Ureter (tissue), 1 donor: ENCODE data around the gene PCAT6. TPM values are rescaled to one million over a fixed set of nuclear protein-coding genes. Genes with fewer than 3 reads are reported as not detected.
"Not testable (repeated sequence)": the region's sequence is repeated elsewhere in the genome, so short reads cannot be mapped to it uniquely, and the experiment has no call there.

Source experiments
- DNase-seq: peaks from one replicate; pipeline ENCODE4 v3.0.0-alpha.2; 2020; ENCODE audit warnings: low spot score
- total RNA-seq: library from RNA; stranded (reverse); gene quantifications from one replicate; pipeline ENCODE4 v1.2.4, GENCODE V29; 2023
- donor health status: DM: yes; HTN: yes; CAD: no.

The PCAT6 gene
- 2.6 TPM for total RNA-seq

DNA sequence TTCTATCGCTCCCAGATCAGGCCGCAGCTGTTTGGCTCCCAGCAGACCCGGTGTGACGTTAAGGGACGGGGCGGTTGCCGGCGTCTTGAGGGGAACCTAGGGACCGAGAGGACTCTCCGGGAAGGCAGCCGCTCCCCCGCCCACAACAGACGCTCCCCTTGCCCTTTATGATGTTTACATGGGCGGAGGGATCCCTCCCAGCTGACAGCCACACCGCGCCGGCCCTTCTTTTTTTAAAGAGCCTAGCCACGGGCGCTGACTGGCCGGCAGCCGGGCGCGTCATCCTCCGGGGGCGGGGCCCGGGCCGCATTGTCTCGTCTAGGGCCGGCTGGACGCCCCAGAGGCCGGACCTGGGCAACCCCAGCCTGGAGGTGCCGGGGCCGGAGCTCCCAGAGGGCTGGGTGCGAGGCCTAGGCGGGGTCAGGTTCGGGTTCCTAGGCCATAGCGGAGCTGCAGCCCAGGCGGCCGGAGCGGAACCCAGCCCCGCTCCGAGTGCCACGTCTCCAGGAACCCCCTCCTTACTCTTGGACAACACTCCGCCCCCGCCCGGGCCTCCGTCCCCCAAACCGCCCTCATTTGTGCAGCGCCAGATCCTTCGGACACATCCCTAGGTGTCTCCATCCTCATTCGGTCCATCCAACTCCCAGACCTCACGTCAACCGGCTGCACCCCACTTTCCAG lies at the start of gene PCAT6:
Gene PCAT6 (plus strand): TSS at position 340 of the 681 bp plus-strand sequence.
- DNase-seq = peak; percentile 96

DNA sequence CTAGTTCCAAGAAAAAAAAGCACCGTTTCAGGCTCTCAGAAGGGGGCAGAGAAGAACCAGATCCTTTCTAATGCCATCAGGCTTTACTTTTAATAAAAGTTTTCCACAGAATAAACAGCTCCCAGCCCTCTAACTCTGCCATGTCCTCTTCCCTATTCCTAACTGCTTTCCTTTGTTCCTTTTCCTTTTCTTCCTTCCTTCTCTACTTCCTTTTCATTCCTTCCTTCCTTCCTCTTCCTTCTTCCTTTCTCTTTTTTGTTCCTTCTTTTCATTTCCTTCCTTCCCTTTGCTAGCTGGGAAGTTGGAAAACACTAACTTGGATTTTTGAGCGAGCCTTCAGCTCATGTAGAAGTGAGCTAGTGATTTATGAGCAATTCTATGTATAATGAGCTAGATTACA lies 48.7 kb upstream of the PCAT6 start:
- DNase-seq = no peak

DNA sequence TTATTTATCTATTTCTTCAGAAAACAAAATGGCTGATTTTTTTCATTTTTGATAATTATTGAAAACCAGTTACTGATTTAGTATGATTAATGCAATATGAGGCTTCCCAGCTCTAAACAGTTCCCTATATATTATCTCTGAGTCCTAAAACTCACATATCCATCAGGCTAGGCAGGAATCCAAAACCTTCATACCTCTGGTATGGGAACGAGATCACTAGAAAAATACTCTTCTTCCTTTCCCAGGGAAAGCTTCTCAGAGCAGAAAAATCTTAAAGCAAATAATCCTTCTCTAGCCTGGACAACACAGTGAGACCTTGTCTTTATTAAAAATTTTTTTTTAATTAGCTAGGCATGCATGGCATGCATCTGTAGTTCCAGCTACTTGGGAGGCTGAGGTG lies 45.0 kb upstream of the PCAT6 start:
- DNase-seq = no peak

DNA sequence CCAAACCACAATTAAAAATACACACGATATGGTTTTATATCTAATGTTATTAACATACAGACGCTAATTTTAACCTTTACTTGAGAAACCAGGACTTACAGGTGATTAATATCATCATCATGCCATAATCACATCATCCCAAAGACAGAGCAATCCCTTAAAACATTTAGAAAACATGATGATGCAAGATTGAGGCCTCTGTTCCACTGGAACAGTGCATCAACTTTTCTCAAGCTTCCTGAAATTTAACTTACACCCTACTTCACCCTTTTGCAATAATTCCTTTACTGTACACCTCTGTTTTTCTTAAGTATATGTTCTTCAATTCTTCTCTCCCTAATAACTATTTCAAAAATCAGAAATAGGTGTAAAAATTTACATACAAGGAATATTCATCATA lies 40.6 kb upstream of the PCAT6 start:
- no peak for DNase-seq

DNA sequence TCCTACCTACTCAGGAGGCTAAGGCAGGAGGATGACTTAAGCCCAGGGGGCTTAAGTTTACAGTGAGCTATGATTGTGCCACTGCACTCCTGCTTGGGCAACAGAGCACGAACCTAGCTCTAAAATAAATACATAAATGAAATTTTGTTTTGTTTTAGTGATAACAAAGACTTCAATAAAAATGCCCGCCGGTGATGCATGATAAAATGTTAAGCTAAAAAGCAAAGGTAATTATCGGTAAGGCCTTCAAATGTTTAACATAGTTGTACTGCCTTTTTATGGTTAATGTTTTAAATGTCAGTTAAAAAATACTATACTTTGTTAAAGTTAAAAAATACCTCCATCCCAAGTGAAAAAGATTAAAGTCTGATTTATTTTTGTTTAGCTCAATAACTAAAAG lies 29.6 kb upstream of the PCAT6 start:
- no peak for DNase-seq

DNA sequence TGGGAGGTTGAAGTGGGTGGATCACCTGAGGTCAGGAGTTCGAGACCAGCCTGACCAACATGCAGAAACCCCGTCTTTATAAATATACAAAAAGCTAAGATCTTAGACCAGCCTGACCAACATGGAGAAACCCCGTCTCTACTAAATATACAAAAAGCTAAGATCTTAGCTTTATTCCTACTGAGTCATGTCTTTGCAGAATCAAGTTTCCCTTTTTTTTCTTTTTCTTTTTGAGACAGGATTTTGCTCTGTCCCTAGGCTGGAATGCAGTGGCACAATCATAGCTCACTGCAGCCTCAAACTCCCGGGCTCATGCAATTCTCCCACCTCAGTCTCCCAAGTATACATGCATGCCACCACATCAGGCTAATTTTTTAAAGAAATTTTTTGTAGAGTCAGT lies 23.9 kb upstream of the PCAT6 start:
- no peak for DNase-seq

DNA sequence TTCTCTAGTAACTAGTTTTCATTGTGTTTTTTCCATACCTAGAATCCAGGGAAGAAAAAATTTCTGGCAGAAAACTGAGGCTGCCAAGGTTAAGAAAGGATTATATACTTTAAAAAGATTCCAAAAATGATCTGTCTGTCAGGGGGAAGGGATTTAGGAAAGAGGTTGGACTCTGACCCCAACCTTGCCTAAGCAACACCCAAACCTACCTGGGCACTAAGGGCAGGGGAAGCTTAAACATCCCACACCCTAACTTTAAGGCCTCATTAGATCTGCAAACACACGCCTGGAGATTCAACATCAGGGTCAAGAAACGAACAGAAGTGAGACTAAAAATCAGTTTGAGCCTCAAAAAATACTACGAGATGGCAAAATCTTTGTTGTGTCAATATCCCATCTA lies 22.0 kb upstream of the PCAT6 start:
- DNase-seq = no peak

DNA sequence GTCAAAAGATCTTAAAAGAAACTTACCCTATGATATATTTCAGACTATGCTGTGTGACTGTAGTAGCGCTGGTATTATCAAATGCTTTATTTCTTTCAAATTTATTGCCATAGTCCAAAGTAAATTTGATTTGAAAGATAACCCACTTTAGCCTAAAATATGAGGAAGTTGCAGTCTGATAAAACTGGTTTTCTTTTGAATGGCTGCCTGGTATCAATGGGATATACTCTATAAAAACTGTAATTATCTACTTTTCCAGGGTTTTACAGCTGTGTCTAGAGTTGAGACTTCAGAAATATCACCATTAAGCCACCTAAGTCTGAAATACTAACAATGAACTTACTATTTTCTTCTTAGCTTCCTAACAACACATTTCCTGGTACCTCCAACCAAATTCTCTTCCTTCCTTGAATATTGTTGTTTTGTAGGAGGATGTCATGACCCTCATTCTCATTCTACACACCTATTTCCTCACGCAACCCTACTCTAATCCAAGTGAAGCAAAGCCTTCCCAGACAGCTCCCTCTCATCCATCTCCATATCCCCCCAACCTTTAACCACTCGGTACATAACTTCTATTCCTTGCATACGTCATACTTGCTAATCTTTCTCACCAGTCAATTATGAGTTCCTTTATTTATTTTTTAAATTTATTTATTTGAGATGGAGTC lies 19.5 kb upstream of the PCAT6 start:
- DNase-seq = no peak

DNA sequence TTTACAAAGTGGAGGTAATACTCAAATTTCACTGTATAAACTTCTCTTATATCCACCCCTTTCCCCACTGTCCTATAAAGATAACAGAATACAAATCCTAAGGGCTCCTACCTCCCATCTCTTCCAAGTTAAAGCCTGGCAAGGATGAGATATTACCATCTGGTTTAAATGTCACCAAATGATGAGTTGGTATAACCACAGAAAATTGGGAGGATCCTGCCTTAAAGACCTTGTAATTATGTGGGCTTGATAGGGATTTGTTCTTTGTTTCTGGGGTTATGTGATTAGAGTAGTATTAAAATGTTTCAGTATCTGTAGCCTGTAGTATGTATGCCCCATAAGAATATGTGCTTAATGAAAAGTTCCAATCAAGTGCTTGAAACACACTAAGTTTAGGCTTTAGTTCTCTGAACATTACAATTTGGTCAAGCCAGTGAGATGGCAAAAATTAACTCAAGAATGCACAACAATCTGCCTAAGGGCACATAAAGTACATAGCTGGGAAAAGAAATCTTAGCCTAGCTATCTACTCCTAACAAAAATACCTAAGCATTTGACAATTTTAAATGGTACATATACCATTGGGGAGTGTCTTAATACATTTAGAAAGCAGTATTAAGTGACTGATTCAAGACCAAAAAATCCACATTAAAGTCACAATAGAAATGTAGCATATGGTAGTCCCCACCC lies 16.6 kb upstream of the PCAT6 start:
- no peak for DNase-seq

DNA sequence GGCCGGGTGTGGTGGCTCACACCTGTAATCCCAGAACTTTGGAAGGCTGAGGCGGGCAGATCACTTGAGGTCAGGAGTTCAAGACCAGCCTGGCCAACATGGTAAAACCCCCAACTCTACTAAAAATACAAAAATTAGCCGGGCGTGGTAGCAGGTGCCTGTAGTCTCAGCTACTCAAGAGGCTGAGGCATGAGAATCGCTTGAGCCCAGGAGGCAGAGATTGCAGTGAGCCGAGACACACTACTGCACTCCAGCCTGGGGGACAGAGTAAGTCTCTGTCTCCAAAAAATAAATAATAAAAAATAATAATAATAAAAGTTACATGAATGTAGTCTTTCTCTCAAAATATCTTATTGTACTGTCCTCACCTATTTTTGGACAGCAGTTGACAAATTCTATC lies 15.8 kb upstream of the PCAT6 start:
- DNase-seq = not testable (repeated sequence)

DNA sequence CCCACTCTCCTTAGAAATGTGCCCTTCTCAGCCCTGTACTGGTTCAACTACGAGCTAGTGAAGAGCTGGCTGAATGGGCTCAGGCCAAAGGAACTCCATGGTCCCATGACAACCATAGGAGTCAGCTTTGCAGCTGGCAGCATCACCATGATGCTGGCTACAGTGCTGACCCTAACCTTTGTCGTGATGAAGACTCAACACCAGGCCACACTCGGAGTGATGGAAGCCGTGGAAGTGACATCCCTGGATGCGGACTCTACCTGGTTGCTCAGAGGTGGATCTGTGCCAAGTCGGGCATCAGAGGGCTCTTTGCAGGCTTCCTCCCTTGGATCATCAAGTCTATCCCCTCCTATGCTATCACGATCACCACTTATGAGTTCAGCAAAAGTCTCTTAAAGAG lies 14.1 kb upstream of the PCAT6 start:
- DNase-seq = no peak

DNA sequence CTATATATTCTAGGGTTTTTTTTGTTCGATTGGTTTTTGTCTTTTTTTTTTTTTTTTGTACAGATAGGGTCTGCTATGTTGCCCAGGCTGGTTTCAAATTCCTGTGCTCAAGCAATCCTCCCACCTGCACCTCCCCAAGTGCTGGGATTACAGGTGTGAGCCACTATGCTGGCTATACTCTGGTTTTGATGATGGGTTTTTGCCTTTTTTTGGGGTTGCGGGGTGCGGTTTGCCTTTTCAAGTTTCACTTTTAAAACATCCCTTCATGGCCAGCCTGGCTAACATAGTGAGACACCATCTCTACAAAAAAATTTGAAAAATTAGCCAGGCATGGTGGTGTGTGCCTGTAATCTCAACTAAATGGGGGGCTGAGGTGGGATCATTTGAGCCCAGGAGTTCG lies 12.5 kb upstream of the PCAT6 start:
- no peak for DNase-seq

DNA sequence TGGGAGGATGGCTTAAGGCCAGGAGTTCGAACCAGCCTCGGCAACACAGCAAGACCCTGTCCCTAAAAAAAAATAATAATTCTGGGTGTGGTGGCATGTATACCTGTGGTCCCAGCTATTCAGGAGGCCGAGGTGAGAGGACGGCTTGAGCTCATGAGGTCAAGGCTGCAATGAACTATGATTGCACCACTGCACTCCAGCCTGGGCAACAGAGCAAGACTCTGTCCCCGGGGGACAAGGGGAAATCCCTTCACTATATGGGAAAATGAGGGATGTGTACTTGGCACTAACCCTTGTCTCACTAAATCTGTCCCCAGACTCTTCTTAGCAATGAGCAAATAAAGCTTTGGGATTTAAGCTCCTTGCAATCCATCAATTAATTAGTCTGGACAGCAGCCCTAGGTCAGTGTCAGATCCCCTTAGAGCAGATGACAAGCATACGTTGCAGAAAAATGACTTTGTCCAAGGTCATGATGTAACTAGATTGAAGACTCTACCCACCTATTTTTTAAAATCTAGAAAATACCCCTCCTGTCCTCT lies 11.9 kb upstream of the PCAT6 start:
- DNase-seq = no peak

DNA sequence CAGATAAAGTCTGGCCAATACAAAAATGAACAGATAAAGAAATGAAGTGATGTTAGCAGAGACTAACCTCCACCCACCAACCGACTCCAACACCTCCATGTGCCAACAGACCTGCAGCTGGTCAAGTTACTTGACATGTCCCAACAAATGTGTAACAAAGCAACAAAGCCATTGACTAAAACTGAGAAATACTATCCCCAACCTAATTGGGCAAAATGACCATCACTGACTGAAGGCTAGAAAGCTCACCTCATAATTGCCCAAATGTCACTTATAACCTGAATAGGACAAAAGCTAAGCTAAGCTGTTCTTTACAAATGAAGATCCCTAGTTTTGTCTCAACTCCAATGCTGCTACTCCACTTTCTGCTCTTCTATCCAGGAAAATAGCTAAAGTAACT lies 10.0 kb upstream of the PCAT6 start:
- DNase-seq = no peak

DNA sequence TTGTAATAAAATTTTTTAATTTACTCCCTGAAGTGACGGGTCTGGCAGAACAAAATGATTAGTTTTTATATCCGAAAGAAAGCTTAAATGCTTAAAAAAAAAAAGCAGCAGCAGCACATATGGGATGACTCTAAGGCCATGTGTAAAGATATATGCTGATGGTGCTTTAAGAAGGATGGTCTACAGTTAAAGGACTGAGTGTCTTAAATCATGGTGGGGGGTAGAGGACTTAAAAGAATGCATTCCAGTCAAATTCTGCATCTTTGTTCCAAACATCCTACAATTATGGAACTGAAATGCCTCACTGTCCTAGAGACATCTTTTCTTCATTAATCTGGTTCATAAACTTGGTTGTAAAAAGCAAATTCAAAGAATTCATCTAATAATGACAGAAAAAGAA lies 9.6 kb upstream of the PCAT6 start:
- DNase-seq = no peak

DNA sequence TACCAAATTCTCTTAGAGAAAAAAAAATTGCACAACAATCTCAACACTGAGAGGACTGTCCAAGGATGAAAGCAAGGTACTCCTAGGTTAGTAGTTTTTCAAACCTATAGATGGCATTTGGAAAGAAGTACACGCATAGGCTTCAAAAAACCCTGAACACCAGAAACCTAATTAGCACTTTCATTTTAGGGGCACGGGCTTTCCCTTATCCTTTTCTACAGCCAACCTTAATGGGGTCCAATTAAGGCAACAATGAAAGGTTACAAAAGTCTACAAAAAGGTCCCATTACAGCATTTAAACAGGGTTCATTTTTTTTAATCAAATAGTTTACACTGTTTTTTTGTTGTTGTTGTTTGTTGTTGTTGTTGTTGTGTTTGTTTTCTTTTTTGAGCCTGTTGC lies 8.7 kb upstream of the PCAT6 start:
- DNase-seq = no peak

DNA sequence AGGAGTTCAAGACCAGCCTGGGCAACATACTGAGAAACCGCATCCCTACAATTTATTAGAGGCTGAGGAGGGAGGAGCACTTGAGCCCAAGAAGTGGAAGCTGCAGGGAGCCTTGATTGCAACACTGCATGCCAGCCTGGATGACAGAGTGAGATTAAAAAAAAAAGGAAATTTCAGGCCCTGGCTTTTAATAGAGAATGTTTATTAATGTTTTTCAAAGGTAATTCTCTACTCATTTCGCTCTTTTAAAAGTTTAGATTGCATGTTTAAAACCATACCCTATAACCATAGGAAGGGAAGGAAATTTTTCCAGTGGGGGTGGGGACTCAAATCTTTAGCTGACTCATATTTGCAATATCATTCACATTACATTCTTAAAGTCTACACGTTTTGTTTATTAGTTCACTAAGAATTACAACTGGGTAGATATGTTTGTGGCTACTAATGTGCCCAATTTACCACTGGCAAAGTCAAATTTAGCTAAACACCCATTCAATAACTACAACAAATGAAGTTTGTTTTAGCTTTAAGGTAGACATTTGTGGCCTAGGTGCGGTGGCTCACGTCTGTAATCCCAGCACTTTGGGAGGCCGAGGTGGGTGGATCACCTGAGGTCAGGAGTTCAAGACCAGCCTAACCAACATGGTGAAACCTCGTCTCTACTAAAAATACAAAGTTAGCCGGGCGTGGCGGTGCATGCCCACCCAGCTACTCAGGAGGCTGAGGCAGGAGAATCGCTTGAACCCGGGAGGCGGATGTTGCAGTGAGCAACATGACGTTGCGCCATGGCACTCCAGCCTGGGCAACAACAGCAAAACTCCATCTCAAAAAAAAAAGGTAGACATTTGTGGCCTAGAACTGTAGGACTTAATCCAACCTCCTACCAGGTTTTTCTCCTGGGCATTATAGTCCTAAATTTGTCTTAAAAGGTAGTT lies 7.5 kb upstream of the PCAT6 start:
- DNase-seq = no peak

DNA sequence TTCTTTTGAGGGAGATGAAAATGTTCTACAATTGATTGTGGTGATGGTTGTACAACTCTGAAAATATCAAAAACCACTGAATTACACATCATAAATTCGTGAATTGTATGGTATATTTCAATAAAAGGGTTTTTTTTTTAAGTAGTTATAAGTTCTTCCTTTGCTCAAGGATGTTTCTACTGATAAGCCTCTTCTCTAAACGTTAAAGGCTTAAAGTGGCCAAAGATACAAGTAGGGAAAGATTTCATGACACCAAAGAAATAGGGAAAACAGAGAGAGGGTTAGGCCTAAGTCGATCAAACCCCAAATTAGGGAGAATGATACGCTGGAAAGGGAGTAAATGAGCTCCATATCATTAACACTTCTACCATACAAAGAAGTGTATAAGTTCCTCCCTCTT lies 6.6 kb upstream of the PCAT6 start:
- no peak for DNase-seq

DNA sequence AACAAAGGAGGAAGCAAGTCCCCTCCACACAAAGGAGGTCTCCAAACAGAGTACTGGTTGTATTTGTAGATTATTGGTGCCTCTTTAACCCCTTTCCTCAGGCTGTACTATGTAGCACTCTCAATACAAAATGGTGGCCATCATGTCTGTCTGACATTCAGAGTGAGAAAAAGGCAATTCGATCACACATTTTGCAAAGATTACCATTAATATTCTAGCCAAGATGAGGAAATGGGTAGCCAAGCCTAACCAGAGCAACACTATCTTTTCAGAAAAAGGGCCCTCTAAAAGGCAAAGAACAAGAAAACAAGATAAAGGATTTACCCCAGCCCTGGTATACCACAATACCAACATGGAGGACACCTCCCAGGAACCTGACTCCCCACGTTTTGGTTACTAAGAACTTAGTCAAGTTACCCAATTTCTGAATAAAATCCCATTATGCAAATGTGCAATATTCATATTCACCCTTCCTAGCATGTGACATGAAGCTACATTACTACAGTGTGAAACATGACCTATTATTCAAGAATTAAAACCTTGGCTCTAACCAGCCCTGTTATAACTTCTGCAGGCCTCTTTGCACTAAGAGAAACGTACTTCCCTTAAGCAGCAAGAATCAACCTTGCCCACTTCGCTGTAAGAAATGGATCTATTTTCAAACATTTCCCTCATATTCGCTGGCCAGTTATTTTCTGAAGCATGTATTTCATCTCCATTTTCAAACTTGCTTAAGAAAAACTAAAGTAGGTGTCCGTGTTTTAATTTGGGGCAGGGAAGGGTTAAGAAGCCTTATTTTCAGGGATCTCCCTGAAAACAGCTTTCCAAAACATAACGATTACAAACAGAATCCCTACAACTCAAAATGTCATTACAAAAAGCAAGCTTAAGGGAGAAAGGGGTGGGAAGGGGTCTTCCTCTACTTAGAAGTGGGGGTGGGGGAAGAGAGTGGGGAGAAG lies 4.6 kb upstream of the PCAT6 start:
- DNase-seq = no peak

DNA sequence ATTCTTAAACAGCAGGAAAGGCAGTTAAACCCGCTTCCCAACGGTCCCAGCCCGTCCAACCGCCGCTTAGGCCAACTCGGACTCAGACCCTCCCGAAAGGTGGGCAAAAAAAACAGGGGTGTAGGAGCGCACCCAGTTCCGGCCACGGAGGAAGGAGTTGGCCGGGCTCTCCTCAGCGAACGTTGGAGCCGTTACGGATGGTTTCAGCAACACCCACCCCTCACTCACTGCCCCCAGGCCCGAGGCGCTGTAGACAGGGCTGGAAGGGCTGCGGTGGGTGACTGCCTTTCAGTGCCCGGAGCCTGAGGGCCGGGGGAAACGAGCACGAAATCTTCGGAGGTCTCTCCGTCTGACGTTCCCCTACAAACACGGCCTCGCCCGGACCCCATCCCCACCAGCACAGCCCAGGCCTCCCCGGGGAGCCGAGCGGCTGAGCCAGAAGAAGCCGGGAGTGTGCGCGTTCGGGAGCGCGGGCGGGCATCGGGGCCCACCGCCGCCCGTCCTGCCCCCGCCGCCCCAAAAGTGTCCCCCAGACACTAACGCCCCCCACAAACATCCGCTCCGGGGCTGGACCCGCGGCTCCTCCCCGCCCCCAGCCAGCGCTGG lies 3.8 kb upstream of the PCAT6 start:
- peak; percentile 49 for DNase-seq
